OCI-LY1 (cell line): ENCODE measurements around the gene ARFIP1.

Experiments
- EZH2 ChIP-seq: fragments of 200-600 bp; sonication (generic), shearing (Covaris generic); IDR thresholded peaks from 2 replicates; pipeline ENCODE4 v1.8.0; 2017; ENCODE audit warnings: borderline replicate concordance, mixed run types, mild to moderate bottlenecking, antibody characterized with exemption, low read length, moderate library complexity, mixed read lengths
- TF ChIP-seq, protein P1 (sequence below): fragments of 200-600 bp; sonication (generic), shearing (Covaris generic); IDR thresholded peaks from 2 replicates; pipeline ENCODE4 v1.5.1; 2017; ENCODE audit warnings: mild to moderate bottlenecking, antibody characterized with exemption, low read length, moderate library complexity, mixed read lengths

DNA sequence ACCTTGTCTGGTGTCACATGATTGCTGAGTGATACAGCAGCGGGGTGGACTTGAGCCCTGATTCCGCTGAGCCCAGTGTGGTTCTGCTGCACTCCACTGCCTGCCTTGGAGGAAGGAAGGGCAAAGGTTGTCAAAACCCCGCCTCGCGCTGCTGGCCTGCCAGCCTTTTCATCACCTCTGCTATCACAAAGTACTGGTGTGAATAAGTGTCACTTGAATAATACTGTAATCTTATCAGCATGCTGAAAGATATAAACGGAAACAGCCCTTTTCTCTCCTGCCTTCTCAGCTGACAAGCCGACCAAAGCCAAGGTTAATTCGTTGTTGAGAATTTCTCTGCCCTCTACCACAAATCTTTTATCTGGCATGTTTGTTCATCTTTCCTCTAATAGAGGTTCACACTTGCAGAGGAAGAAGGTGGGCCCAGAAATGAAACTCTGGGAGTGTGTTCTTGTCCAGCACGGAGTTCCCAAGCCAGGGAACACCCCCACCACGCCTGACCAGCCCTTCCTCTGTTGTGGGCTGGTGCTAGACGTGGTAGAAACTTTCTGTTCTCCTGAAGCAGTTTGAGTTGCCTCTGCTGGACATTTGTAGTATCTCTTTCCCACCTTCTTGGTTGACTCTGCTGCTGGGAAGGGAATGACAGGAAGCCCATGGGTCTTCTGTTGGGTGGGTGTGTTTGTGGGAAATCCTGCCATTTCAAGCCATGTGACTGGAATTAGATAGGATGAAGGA is 177.8 kb downstream of the ARFIP1 start:
- TF ChIP-seq, protein P1, sequence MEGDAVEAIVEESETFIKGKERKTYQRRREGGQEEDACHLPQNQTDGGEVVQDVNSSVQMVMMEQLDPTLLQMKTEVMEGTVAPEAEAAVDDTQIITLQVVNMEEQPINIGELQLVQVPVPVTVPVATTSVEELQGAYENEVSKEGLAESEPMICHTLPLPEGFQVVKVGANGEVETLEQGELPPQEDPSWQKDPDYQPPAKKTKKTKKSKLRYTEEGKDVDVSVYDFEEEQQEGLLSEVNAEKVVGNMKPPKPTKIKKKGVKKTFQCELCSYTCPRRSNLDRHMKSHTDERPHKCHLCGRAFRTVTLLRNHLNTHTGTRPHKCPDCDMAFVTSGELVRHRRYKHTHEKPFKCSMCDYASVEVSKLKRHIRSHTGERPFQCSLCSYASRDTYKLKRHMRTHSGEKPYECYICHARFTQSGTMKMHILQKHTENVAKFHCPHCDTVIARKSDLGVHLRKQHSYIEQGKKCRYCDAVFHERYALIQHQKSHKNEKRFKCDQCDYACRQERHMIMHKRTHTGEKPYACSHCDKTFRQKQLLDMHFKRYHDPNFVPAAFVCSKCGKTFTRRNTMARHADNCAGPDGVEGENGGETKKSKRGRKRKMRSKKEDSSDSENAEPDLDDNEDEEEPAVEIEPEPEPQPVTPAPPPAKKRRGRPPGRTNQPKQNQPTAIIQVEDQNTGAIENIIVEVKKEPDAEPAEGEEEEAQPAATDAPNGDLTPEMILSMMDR, result no peak
- no peak for TF ChIP-seq EZH2
